ENCODE data around the gene ITPR2.

- TF ChIP-seq, protein P1, sequence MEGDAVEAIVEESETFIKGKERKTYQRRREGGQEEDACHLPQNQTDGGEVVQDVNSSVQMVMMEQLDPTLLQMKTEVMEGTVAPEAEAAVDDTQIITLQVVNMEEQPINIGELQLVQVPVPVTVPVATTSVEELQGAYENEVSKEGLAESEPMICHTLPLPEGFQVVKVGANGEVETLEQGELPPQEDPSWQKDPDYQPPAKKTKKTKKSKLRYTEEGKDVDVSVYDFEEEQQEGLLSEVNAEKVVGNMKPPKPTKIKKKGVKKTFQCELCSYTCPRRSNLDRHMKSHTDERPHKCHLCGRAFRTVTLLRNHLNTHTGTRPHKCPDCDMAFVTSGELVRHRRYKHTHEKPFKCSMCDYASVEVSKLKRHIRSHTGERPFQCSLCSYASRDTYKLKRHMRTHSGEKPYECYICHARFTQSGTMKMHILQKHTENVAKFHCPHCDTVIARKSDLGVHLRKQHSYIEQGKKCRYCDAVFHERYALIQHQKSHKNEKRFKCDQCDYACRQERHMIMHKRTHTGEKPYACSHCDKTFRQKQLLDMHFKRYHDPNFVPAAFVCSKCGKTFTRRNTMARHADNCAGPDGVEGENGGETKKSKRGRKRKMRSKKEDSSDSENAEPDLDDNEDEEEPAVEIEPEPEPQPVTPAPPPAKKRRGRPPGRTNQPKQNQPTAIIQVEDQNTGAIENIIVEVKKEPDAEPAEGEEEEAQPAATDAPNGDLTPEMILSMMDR (IDR thresholded peaks at IDR 0.05) = no peak
- TF ChIP-seq POLR2AphosphoS5 (IDR thresholded peaks at IDR 0.05; ENCODE audit: insufficient read depth in 1 of 2, low read depth in 1 of 2) (no peak), POLR2A (IDR thresholded peaks at IDR 0.05) (no peak)
Measured at GRCh38 chr12:26331136-26331535, 501.9 kb downstream of the ITPR2 start.
